HG03103 (cell line): ENCODE measurements around the gene NCKAP1.
"Not testable (repeated sequence)": the region's sequence is repeated elsewhere in the genome, so short reads cannot be mapped to it uniquely, and the experiment has no call there.

Experiments
- ATAC-seq: cut with Tn5 transposase; IDR thresholded peaks from one replicate; pipeline ENCODE4 v1.9.1; 2021; ENCODE audit warnings: low read depth; ENCODE audit not compliant: unreplicated experiment

NCKAP1 gene

DNA sequence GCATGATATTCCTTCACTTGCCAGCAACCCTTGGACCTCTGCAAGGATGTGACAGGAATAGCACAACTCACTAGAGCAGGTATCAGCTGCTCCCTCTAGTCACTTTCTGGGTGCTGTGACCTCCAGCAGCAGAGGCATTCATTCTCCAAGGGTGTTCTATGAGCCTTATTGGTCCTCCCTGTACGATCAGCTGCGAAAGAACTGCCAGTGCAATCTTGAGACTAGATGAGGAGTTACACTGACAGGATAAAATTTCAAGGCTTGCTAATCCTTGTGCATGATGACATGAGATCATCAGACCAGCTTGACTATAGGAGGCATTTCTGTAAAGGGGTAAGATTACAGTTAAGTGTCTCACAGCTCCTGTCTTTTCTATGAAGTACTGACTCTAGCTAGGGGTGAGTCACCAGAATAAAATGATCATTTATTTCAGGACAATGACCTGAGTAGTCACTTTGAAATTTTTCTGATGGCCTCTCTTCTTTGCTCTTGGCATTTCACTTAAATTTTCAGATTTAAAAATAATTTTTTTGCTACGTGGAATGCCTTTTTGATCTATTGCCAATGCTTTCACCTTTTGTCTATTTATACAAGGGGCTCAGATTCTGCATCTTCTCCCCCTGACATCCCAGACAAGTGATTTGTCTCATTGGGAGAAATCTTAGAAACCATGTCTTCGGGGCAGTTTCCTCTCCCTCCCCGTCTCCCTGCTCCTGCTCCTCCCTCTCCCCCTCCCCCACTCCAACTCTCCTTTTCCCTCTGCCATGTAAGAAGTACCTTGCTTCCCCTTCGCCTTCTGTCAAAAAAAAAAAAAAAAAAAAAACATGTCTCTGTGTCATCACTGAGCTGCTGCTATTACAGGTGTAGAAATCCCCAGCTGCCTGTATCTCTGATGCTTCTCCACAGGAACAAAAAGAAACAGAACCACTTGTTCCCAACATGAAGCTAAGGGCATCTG lies 122.6 kb downstream of the NCKAP1 start:
- ATAC-seq = no peak

DNA sequence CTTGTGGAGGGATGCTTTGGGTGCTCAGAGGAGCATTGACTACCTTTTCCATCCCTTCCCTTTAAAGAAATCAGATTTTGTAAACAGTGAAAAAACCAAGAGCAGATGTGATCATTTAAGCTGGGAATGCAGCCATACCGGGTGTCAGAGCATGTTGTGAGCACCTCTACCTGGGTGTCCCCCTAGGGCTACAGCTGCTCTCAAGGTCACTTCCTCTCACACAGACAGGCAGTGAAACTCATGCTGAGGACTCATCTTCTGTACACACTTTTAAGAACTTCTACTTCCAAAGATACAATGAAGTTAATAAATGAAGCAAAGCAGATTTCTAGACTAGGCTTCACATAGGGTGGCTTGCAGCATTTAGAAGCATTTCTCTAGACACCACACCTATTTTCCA lies 123.4 kb downstream of the NCKAP1 start:
- ATAC-seq = no peak

DNA sequence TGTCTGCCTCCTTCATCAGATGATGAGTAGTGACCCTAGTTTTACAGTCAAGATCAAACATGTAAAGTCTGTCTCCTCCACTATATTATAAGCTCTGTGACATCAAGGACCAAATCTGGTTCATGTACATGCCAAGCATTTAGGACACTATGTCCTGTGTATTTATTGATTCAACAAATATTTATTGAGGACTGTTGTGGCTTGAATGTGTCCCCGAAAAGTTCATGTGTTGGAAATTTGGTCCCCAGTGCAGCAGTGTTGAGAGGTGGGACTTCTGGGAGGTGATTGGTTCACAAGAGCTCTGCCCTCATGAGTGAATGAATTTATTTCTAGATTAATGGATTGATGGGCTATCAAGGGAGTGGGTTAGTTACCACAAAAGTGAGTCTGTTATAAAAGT lies 125.2 kb downstream of the NCKAP1 start:
- no peak for ATAC-seq

DNA sequence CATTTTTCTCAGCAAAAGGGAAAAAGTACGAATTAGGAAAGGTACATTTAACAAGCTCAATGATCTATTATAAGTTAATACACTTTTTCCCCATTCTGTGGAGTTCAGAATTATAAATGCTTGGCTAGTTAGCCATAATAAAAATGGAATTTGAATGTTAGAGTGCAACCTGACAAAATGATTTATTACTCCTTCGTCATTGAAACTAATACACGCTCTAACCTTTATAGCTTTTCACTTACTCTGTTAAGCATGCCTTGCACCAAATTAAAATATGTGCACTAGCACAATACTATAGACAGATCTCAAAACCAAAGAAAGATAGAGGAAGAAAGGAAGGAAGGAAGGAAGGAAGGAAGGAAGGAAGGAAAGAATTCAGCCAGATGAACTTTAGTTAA lies 125.7 kb downstream of the NCKAP1 start:
- no peak for ATAC-seq

DNA sequence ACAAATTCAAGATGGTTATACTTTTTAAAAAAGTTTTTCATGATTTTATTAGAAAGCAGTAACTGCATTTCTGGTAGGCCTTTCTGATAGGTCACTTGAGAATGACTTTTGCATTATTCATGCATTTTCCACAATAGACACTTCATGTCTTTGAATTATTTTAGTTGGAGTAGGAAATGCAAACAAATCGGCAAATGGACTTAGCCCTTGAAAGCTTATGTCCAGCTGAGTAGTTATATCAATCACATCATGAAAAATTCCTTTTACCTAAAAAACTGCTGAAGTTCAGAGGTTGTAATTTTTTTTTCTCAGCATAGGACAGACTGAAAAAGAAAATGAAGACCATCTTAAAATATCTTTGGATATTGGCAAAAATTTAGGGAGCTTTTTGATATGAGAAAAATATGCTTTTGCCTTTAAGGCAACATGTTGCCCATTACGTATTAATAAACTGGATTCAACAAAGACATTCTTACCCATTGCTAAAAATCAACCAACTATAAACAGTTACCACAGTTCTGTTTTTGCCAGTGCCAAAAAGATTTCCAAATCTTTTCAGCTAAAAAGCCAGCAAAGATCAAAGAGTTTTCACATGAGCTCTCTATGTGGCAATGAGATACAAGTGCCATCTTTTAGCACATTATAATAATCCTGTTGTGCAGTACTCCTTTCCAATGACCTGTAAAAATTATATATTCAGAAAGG lies 126.3 kb downstream of the NCKAP1 start:
- no peak for ATAC-seq

DNA sequence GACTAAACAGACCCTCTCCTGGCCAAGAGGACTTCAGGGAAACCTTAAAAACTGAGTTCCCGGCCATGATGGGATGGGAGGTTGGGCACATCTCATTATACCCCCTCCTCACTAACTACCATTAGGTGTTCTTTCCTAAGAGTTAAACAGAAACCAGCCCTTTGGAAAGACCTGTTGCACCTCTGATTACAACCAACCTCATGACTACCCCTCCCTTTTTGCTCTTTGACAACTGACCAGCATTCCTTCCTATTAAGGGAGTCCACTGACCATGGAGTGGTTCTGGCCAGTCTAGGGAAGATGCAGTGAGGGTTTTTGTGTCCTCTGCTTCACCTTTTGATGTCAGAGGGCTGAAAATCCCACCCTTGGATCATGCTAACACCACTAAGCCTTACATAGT lies 127.3 kb downstream of the NCKAP1 start:
- no peak for ATAC-seq

DNA sequence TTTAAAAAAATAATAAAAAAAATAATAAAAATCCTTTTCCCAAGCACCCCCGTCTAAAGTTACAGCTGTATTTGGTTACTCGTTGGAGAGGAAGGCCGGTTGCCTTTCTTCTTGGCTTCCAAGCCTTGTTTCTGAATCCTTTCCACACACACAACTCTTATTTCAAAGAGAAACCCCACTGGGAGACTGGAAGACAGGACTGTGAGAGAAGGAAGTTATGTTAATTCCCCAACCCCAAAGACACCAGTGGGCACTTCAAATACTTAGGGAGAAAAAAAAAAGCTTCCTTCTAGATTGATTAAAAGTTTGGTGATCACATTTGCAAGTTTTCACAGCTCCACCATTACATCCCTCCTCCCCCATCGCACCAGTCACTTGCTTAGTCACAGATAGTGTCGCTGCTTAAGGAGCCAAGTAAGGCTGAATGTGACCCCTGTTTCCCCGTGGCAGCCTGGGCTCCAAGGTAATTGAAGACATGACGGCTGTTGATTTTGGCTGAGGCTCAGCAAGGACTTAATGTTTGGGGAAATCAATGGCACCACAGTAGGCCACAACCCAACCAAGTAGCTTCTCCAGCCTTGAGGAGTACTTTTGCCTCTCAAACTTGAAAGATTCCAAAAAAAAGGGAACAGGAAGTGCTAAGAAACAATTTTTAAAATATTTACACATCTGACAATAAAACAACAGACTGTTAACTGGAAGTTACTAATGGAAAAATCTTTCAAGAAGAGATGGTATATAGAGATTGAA lies 131.0 kb downstream of the NCKAP1 start:
- ATAC-seq = no peak

DNA sequence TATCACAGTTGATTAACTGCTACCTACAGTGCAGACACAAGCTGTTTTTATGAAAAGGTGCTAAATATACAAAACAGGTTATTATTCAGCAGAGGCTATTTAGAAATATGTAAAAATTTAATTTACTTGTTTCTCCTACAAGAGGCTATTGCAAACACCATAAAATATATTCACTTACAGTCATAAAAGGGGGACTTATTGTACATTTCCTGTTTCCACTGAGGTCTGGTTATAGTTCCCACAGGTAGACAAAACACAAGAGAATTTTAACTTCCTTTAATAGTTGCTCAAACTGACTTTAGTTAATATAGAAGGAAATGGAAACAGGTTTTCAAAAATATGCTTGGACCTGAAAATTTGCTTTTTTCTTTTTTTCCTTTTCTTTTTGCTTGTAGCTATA lies 131.8 kb downstream of the NCKAP1 start:
- ATAC-seq = no peak

DNA sequence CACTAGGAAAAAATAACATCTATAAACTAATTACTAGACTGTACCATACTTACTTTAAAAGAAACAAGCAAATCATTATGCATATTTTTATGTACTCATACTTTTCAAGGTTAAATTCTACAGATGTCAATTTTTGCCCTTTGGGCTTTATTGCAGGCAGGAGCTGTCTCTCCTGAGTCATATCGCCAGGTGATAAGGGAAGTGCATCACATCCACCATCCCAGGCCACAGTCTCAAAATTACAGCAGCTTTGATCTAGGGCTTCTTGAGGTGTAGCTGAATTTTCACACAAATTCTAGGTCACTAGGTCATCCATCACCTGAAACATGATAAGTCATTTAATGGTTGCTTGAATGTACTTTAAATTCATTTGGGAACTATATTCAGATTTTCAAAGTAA lies 133.4 kb downstream of the NCKAP1 start:
- ATAC-seq = no peak

DNA sequence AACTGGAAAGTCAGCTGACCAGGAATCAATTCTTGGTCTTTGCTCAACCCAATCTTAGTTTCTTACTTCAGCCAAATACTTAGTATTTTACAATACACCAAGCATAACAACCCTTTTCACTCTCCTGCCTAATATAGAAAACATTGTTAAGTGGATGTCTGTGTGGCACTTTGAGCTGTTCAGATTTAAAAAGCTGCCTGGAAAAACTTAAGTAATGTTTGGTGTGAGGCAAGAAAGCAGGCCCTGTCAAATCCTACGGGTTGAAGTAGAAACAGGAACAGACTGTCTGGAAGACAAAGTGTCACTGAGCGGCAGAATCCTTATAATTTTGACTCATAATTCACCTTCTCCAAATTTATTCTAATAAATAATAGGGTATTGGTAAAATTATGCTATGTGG lies 134.7 kb downstream of the NCKAP1 start:
- ATAC-seq = no peak

DNA sequence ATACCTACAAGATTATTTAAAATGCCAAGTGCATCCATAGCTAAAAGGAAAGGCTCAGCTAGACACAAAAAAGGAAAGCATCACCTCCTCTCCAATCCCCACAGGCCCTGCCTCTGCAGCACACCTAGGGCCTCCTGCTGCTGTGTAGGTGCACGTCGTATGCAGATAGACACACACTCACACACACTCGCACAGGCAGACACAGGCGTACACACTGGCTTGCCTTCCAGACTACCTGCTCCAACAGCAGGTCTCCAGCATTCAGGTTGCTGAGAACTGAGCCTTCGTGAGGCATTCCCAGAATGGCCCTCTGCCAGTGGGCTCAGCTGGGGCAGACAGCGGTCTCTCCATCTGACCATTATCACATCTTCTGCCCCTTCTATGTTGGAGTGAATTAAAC lies 136.5 kb downstream of the NCKAP1 start:
- ATAC-seq = no peak

DNA sequence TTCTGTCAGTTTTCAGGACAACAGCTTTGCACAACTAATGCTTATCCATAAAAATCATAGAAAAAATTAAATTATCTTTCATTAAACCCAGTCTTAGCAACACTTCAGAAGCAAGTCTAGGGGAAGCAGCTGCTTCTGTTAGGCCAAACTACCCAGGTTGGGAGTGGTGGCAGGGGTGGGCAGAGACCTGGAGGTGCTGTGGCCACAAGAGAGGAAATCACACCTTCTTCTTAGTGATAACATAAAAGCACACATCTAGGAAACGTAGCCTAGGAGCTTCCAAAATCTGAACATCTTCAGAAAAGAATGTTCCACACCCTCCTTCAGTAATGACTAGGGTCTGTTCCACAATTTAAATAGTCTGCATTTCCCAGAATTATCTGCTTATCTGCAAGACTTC lies 139.5 kb downstream of the NCKAP1 start:
- no peak for ATAC-seq

DNA sequence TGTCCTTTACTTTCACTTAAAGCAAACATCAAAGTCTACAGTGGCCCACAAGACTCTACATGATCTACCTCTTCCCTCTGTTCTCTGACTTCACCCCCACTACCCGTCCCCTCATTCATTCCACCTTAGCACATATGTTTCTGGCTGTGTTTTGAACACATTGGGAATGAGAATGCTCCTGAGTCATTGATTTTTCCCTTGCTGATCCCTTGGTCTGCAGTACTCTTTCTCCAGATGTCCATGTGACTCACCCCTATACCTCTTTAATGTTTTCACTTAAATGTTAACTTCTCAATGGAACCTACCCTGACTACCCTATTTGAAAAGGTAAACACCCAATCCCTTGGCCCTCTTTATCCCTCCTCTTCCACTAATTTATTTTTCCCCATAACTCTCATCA lies 141.1 kb downstream of the NCKAP1 start:
- no peak for ATAC-seq

DNA sequence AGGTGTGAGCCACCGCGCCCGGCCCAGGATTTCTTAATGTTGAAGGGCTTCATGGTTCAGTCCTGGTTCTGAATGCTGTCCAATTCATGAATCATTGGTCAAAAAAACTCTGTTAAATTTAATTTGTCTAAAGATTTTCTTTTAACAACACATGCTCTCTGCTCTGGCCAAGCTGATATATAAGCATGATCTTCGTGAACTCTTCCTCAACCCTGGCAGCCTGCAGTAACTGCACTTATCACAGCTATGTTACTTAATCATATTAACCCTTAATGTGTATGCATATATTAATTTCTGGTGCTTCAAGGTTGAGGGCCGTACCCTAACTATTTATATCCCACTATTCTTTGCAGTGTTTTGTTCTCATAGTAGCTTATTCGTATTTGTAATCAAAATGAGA lies 142.5 kb downstream of the NCKAP1 start:
- no peak for ATAC-seq

DNA sequence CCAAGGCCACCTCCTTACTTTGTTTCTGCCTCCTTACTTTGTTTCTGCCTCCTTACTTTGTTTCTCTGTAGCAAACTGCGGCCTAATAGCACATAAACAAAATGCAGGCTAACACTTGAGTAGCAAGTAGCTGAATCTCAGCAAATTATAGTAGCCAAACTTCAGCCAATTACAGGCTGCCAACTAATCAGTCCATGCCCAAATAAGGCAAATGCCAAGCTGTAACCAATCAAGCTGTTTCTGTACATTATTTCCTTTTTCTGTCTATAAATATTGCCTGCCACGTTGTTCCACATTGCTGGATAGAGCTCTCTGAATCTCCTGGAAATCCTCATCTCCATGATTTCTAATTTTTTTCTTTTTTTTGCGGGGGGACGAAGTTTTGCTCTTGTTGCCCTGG lies 143.1 kb downstream of the NCKAP1 start:
- no peak for ATAC-seq

DNA sequence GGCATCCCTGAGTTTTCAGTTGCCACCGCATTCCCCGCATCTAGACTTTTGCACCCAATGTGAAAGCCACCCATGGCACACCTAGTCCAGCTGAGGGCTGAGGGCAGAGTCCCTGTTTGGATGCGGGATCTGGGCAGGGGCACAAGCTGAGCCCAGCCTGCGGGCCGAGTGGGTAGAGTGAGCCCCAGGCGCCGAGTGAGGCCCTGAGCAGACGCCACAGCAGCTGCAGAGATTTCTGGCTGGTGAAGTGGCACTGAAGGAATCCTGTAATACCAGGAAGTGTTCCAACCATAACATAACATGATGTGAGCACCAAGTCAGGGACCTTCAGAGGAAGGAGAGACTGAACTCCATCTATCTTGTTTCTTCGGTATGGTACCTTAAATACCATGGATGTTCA lies 144.1 kb downstream of the NCKAP1 start:
- ATAC-seq = no peak

DNA sequence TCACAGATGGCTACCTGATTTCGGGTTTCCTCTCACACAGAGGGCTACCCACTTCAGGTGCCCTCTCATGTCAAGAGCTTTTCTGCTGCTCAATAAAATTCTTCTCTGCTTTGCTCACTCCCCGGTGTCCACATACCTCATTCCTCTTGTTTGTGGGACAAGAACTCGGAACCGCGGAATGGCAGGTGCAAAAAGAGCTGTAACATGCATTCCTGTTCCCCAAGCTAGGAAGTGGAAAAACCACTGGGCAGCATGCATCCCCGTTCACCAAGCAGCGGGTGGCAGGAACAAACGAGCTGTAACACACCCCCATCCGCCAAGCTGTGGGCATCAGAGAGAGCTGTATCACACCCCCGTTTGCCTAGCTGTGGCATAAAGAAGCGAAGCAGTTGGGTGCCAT lies 144.6 kb downstream of the NCKAP1 start:
- no peak for ATAC-seq

DNA sequence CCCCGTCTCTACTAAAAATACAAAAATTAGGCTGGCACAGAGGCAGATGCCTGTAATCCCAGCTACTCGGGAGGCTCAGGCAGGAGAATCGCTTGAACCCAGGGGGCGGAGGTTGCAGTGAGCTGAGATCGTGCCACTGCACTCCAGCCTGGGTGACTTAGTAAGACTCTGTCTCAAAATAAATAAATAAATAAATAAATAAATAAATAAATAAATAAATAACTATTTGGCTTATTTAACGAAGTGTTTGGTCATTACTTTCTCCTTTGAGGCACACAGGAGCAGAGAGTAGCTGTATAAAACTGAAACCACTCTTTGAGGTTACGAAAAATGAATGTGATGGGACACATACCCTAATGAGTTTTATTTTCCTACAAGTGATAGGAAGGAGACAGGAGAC lies 145.2 kb downstream of the NCKAP1 start:
- not testable (repeated sequence) for ATAC-seq

DNA sequence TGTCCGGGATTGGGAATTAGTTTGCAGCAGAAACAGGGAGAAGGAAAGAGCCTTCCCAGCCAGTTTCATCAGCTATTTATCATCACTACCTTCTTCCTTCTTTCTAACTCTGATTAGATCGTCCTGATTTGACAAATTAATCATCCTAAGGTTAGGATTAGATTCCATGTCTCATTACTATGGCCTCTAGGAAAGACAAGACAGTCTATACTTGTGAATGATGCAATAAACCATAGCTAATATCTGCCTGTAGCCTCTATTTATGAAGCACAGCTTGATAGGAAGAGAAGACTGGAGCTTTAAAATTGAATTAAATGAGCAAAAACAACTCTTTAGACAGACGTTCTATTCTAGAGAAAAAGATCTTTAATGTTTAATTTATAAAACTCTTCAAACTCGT lies 146.6 kb downstream of the NCKAP1 start:
- no peak for ATAC-seq

DNA sequence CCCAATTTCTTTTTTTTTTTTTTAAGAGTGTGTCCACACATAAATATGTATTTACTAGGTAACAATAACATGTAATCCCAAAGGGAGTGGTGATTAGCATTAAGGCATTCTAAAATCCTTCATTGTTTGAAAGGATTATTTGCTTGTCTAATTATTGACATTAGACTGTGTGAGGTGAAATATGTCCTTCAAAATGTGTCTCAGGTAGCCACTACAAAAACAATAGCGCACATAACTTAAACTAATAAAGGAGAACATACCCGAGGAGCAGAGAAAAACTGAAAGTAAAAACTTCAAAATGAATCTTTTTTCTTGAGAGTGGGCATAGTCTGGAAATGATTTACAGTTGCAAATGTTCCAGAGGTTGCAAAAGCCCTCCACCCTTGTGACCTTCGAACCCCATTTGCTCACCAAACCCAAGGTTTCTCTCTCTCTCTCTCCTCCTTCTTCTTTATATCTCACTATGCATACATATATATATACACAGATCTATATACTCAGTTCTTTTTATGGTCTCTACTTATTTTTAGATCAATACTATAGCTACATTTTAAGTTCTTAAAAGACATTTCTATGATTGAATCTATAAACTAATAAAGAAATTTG lies 147.4 kb downstream of the NCKAP1 start:
- no peak for ATAC-seq

DNA sequence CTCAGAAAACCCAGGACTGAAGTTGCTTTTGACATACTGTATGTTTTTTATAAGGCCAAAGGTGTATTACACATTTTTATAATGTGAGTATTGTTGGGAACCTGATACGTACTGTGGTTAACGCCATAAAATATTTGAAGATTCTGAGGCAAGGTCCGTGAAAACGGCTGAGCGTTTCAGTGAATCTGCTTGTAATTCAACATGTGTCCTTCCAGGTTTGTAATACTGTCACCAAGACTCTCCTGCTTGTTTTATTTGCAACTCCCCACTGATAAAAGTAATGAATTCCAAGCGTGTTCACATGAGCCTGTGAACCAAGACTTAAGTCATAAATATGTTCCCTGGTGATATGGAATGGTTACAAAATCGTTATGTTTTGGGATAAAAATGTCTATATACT lies 148.0 kb downstream of the NCKAP1 start:
- ATAC-seq = no peak
